ENCODE data around the gene SOX13. TPM values are rescaled to one million over a fixed set of nuclear protein-coding genes. Genes with fewer than 3 reads are reported as not detected.

The SOX13 gene
- total RNA-seq, 1 experiment from 2014 or later: 171 TPM

DNA sequence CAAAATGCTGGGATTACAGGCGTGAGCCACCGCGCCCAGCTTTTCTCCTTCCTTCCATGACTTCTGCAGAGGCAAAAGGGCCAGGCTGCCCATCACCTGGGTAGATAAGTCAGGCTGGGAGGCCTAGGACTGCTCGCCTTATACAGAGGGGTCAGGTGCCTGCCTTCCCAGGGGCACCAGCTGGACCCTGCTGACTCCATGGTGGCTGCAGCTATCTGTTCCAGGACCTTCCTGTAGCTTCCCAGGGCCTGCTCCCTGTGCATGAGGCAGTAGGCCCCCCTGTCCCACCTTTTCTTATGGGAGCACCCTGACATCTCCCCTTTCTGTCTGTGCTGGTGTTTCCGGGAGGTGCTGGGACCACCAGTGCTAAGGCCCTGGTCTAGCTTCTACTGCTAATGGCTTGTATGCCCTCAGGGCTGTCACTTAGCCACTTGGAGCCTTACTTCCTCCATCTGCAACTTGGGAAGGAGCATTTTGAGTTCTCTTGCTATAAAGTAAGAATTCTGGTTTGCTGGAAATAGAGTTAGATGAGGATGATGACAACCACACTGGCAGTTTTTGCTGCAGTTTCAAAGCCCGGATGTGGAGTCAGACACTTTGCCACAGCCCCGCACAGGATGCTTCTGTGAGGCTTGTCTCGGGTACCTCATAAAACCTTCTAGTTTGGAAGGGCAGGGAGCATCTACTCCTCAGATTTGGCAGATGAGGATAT lies 14.4 kb downstream of the SOX13 start (continued):
- TF ChIP-seq, protein P1, sequence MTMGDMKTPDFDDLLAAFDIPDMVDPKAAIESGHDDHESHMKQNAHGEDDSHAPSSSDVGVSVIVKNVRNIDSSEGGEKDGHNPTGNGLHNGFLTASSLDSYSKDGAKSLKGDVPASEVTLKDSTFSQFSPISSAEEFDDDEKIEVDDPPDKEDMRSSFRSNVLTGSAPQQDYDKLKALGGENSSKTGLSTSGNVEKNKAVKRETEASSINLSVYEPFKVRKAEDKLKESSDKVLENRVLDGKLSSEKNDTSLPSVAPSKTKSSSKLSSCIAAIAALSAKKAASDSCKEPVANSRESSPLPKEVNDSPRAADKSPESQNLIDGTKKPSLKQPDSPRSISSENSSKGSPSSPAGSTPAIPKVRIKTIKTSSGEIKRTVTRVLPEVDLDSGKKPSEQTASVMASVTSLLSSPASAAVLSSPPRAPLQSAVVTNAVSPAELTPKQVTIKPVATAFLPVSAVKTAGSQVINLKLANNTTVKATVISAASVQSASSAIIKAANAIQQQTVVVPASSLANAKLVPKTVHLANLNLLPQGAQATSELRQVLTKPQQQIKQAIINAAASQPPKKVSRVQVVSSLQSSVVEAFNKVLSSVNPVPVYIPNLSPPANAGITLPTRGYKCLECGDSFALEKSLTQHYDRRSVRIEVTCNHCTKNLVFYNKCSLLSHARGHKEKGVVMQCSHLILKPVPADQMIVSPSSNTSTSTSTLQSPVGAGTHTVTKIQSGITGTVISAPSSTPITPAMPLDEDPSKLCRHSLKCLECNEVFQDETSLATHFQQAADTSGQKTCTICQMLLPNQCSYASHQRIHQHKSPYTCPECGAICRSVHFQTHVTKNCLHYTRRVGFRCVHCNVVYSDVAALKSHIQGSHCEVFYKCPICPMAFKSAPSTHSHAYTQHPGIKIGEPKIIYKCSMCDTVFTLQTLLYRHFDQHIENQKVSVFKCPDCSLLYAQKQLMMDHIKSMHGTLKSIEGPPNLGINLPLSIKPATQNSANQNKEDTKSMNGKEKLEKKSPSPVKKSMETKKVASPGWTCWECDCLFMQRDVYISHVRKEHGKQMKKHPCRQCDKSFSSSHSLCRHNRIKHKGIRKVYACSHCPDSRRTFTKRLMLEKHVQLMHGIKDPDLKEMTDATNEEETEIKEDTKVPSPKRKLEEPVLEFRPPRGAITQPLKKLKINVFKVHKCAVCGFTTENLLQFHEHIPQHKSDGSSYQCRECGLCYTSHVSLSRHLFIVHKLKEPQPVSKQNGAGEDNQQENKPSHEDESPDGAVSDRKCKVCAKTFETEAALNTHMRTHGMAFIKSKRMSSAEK (CRISPR knock-in tag; IDR thresholded peaks at IDR 0.05; ENCODE audit: borderline replicate concordance): no peak
- no peak for TF ChIP-seq TEAD1 (CRISPR knock-in tag; IDR thresholded peaks at IDR 0.05)
- TF ChIP-seq, protein P2, sequence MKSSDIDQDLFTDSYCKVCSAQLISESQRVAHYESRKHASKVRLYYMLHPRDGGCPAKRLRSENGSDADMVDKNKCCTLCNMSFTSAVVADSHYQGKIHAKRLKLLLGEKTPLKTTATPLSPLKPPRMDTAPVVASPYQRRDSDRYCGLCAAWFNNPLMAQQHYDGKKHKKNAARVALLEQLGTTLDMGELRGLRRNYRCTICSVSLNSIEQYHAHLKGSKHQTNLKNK (CRISPR knock-in tag; IDR thresholded peaks at IDR 0.05): no peak
- TF ChIP-seq, protein P3, sequence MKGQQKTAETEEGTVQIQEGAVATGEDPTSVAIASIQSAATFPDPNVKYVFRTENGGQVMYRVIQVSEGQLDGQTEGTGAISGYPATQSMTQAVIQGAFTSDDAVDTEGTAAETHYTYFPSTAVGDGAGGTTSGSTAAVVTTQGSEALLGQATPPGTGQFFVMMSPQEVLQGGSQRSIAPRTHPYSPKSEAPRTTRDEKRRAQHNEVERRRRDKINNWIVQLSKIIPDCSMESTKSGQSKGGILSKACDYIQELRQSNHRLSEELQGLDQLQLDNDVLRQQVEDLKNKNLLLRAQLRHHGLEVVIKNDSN (CRISPR knock-in tag; IDR thresholded peaks at IDR 0.05): no peak
- TF ChIP-seq GABPB1 (CRISPR knock-in tag; IDR thresholded peaks at IDR 0.05): no peak
- TF ChIP-seq, protein P4, sequence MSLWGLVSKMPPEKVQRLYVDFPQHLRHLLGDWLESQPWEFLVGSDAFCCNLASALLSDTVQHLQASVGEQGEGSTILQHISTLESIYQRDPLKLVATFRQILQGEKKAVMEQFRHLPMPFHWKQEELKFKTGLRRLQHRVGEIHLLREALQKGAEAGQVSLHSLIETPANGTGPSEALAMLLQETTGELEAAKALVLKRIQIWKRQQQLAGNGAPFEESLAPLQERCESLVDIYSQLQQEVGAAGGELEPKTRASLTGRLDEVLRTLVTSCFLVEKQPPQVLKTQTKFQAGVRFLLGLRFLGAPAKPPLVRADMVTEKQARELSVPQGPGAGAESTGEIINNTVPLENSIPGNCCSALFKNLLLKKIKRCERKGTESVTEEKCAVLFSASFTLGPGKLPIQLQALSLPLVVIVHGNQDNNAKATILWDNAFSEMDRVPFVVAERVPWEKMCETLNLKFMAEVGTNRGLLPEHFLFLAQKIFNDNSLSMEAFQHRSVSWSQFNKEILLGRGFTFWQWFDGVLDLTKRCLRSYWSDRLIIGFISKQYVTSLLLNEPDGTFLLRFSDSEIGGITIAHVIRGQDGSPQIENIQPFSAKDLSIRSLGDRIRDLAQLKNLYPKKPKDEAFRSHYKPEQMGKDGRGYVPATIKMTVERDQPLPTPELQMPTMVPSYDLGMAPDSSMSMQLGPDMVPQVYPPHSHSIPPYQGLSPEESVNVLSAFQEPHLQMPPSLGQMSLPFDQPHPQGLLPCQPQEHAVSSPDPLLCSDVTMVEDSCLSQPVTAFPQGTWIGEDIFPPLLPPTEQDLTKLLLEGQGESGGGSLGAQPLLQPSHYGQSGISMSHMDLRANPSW (CRISPR knock-in tag; conservative IDR thresholded peaks at IDR 0.05; ENCODE audit: low read depth): no peak
- TF ChIP-seq CREB1 (CRISPR knock-in tag; IDR thresholded peaks at IDR 0.05): no peak
- TF ChIP-seq JUN (CRISPR knock-in tag; IDR thresholded peaks at IDR 0.05): no peak
- TF ChIP-seq CBFB (CRISPR knock-in tag; IDR thresholded peaks at IDR 0.05; ENCODE audit: low read depth): no peak

DNA sequence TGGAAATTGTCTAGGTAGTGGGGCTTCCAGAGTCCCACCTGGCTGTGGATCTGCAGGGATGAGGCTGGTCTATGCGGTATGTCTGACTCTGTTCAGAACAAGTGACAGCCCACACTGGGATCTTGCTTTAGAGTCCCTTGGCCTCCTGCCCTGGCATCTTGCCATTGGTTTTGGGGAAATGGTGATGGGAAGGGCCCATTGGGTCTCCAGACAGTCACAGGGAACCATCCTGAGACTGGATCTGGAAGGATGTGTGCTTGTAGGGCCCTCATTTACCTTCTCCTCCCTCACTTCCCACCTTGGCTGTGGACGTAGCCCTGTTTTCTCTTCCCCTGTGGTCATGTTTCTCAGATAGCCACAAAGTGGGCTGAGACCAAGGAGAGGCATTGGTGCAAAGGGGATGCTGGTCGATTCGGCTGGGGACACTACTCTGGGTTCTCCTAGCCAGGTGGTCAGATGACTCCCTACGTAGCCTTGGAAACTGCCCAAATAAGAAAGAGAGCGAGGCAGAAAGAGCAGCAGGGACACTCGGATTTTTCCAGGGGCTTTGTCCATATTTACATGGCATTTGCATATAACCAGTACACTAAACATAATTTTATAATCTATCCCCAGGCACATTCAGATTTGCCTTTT lies 15.1 kb downstream of the SOX13 start:
- Mint-ChIP-seq H3K4me1 (peaks cover 97% of the 10 kb centered on the region), H3K9me3 (no peaks in the 10 kb centered on the region), H3K27me3 (ENCODE audit: low read depth) (no peaks in the 10 kb centered on the region), H3K36me3 (peaks cover 2% of the 10 kb centered on the region; the same call in 1 of the 2 replicates), H3K27ac (peak overlapping the region; percentile 90), H3K4me3 (no peak overlapping the region)
- DNase-seq (ENCODE audit: low spot score) (no peak), ATAC-seq (no peak)
- ChIA-PET CTCF (interaction anchor here (1.0 to 2.8 kb wide), 4 partner anchors 10 to 311 kb away, joined by 3 to 14 read pairs (median 10); no protein-coding TSS in a partner anchor), POLR2A (interaction anchor here (1.0 to 1.2 kb wide), 2 partner anchors 10 to 15 kb away, joined by 3 to 6 read pairs; partner anchors contain the start of gene SOX13)
- TF ChIP-seq CREM (CRISPR knock-in tag; IDR thresholded peaks at IDR 0.05) (no peak), ZNF263 (CRISPR knock-in tag; IDR thresholded peaks at IDR 0.05; ENCODE audit: low read depth) (no peak), SMAD4 (CRISPR knock-in tag; IDR thresholded peaks at IDR 0.05) (no peak), GABPB1 (CRISPR knock-in tag; IDR thresholded peaks at IDR 0.05) (no peak)
- TF ChIP-seq, protein P1 (CRISPR knock-in tag; IDR thresholded peaks at IDR 0.05; ENCODE audit: borderline replicate concordance): no peak
- TF ChIP-seq, protein P3 (CRISPR knock-in tag; IDR thresholded peaks at IDR 0.05): no peak
- TF ChIP-seq, protein P5, sequence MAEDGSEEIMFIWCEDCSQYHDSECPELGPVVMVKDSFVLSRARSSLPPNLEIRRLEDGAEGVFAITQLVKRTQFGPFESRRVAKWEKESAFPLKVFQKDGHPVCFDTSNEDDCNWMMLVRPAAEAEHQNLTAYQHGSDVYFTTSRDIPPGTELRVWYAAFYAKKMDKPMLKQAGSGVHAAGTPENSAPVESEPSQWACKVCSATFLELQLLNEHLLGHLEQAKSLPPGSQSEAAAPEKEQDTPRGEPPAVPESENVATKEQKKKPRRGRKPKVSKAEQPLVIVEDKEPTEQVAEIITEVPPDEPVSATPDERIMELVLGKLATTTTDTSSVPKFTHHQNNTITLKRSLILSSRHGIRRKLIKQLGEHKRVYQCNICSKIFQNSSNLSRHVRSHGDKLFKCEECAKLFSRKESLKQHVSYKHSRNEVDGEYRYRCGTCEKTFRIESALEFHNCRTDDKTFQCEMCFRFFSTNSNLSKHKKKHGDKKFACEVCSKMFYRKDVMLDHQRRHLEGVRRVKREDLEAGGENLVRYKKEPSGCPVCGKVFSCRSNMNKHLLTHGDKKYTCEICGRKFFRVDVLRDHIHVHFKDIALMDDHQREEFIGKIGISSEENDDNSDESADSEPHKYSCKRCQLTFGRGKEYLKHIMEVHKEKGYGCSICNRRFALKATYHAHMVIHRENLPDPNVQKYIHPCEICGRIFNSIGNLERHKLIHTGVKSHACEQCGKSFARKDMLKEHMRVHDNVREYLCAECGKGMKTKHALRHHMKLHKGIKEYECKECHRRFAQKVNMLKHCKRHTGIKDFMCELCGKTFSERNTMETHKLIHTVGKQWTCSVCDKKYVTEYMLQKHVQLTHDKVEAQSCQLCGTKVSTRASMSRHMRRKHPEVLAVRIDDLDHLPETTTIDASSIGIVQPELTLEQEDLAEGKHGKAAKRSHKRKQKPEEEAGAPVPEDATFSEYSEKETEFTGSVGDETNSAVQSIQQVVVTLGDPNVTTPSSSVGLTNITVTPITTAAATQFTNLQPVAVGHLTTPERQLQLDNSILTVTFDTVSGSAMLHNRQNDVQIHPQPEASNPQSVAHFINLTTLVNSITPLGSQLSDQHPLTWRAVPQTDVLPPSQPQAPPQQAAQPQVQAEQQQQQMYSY (CRISPR knock-in tag; IDR thresholded peaks at IDR 0.05): no peak
- TF ChIP-seq, protein P6, sequence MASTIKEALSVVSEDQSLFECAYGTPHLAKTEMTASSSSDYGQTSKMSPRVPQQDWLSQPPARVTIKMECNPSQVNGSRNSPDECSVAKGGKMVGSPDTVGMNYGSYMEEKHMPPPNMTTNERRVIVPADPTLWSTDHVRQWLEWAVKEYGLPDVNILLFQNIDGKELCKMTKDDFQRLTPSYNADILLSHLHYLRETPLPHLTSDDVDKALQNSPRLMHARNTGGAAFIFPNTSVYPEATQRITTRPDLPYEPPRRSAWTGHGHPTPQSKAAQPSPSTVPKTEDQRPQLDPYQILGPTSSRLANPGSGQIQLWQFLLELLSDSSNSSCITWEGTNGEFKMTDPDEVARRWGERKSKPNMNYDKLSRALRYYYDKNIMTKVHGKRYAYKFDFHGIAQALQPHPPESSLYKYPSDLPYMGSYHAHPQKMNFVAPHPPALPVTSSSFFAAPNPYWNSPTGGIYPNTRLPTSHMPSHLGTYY (CRISPR knock-in tag; IDR thresholded peaks at IDR 0.05): no peak

Measured in WTC11 (cell line).